Measurements from ENCODE around the gene SRRM1. TPM values are rescaled to one million over a fixed set of nuclear protein-coding genes. Genes with fewer than 3 reads are reported as not detected.
A peak's percentile ranks its signal among the peaks of the same experiment; 100 is the strongest.

The SRRM1 gene
- total and polyA plus RNA-seq, 10 of the 15 experiments (the other 5 are each of a cell fraction or from before 2014, with no cell fraction given) = 36.8 to 285 (median 126) TPM

DNA sequence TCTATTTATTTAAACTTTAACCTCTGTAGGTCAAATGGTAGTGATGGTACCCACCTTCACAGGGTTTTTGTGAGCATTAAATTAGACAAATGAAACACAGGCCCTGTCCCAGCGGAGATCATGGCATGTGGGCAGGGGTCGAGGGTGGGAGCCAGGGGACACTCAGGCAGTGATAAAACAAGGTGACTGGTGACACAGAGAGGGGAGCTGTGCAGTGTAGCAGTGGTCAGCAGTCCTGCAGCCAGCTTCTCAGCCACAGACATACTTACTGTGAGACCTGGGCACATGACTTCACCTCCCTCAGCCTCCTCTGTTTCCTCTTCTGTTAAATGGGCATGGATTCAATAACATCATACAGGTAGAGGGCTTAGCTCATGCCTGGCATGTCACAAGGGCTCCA is 44.9 kb downstream of the SRRM1 start:
- Histone ChIP-seq H3K4me2 (ENCODE audit: control insufficient read depth, insufficient read depth) (no peak overlapping the region), H3K36me3 (ENCODE audit: control insufficient read depth in 2 of 2, insufficient read depth in 2 of 2, low read length in 1 of 2) (no peaks in the 10 kb centered on the region), H3K27me3 (replicated peaks in 1 of 2; ENCODE audit: control insufficient read depth in 2 of 2, insufficient read depth in 2 of 2, low read length in 1 of 2) (no peaks in the 10 kb centered on the region), H3K4me1 (ENCODE audit: control insufficient read depth, insufficient read depth, low read length) (peaks cover 3% of the 10 kb centered on the region; the same call in 1 of the 2 replicates), H2AFZ (ENCODE audit: control insufficient read depth, low read depth, low read length) (no peak overlapping the region), H3K27ac (ENCODE audit: control insufficient read depth, insufficient read depth) (no peak overlapping the region), H3K79me2 (ENCODE audit: control insufficient read depth, insufficient read depth, low read length) (no peaks in the 10 kb centered on the region), H3K4me3 (no peak overlapping the region), H4K20me1 (ENCODE audit: control insufficient read depth, insufficient read depth) (no peaks in the 10 kb centered on the region), H3K9ac (ENCODE audit: control insufficient read depth, insufficient read depth, low read length) (no peak overlapping the region), H3K9me3 (replicated peaks; ENCODE audit: control insufficient read depth, insufficient read depth, low read length) (no peaks in the 10 kb centered on the region)
- intact Hi-C loops (cut with micrococcal nuclease; ENCODE audit: unreplicated experiment) (loop anchor here (2.0 kb wide), 2 partner anchors 61 to 143 kb away; no protein-coding TSS in a partner anchor), in situ Hi-C loops (cut with MboI) (loop anchor here (10.0 kb wide), 1 partner anchor 517 kb away; no protein-coding TSS in a partner anchor)
- WGBS (ENCODE audit: insufficient coverage, insufficient replicate concordance, low lambda C conversion rate, missing lambda C conversion rate) = 46% methylated on average over 2 of the region's 2 CpGs
- TF ChIP-seq ZSCAN29 (IDR thresholded peaks at IDR 0.05) = no peak
- no peak for TF ChIP-seq CHD4 (IDR thresholded peaks at IDR 0.05)
- TF ChIP-seq GABPA (IDR thresholded peaks at IDR 0.05; ENCODE audit: low read depth) = no peak
- no peak for TF ChIP-seq MYC (IDR thresholded peaks at IDR 0.05; ENCODE audit: insufficient read depth, insufficient read length, insufficient replicate concordance, low read length, severe bottlenecking)
- no peak for TF ChIP-seq KAT2A (conservative IDR thresholded peaks at IDR 0.05; ENCODE audit: control insufficient read depth, low read depth, low read length)
- TF ChIP-seq, protein P1, sequence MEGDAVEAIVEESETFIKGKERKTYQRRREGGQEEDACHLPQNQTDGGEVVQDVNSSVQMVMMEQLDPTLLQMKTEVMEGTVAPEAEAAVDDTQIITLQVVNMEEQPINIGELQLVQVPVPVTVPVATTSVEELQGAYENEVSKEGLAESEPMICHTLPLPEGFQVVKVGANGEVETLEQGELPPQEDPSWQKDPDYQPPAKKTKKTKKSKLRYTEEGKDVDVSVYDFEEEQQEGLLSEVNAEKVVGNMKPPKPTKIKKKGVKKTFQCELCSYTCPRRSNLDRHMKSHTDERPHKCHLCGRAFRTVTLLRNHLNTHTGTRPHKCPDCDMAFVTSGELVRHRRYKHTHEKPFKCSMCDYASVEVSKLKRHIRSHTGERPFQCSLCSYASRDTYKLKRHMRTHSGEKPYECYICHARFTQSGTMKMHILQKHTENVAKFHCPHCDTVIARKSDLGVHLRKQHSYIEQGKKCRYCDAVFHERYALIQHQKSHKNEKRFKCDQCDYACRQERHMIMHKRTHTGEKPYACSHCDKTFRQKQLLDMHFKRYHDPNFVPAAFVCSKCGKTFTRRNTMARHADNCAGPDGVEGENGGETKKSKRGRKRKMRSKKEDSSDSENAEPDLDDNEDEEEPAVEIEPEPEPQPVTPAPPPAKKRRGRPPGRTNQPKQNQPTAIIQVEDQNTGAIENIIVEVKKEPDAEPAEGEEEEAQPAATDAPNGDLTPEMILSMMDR (IDR thresholded peaks at IDR 0.05 in 2 of 3, conservative IDR thresholded peaks at IDR 0.05 in 1 of 3; ENCODE audit: control insufficient read depth in 2 of 3, extremely low read depth in 1 of 3, insufficient read depth in 1 of 3, low read depth in 3 of 3, low read length in 3 of 3) = no peak
- no peak for TF ChIP-seq SIN3A (IDR thresholded peaks at IDR 0.05; ENCODE audit: low read depth, low read length)
- ChIA-PET CTCF (interaction anchor here (0.6 to 24.4 kb wide), 53 partner anchors 11 to 538 kb away, joined by 3 to 655 read pairs (median 6); partner anchors contain the start of genes CLIC4 and NIPAL3), RAD21 (ENCODE audit: unreplicated experiment) (interaction anchor here (0.6 to 9.6 kb wide), 30 partner anchors 9 to 489 kb away, joined by 3 to 377 read pairs (median 6); partner anchors contain the start of genes CLIC4 and NIPAL3), SMC1A (ENCODE audit: uncharacterized antibody, unreplicated experiment) (interaction anchor here (0.6 to 7.8 kb wide), 33 partner anchors 10 to 489 kb away, joined by 3 to 412 read pairs (median 8); partner anchors contain the start of gene CLIC4), POLR2A (interaction anchor here (0.6 to 2.9 kb wide), 6 partner anchors 58 to 147 kb away, joined by 3 to 13 read pairs (median 4); partner anchors contain the start of gene CLIC4)
- DNase-seq (ENCODE audit: low read depth, low spot score) = no peak
- ATAC-seq = peak; percentile 20; the same call in 2 of the 3 replicates
- BruUV-seq (replicated peaks) = no TSS peak
- FAIRE-seq = no peak
